NCI-H748 (cell line): ENCODE results near the gene SOX8.
"Not testable (repeated sequence)": the region's sequence is repeated elsewhere in the genome, so short reads cannot be mapped to it uniquely, and the experiment has no call there.

Experiments
- DNase-seq: peaks from one replicate; lab custom pipeline; 2025; ENCODE audit not compliant: unreplicated experiment; lab: John Stamatoyannopoulos, UW

The SOX8 gene

DNA sequence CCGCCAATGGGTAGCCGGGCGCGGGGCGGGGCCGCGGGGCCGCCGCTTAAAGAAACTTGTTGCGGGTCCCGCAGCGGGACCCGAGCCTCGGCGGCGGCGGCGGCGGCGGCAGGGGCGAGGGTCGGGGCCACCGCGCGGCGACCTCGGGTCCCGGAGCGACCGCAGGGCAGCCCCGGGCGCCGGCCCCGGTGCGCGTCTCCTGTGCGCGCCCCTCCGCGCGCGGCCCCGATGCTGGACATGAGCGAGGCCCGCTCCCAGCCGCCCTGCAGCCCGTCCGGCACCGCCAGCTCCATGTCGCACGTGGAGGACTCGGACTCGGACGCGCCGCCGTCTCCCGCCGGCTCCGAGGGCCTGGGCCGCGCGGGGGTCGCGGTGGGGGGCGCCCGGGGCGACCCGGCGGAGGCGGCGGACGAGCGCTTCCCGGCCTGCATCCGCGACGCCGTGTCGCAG, at the start of gene SOX8:
SOX8 (plus strand) TSS at position 76 of the 450 bp plus-strand sequence; CDS start at position 229, 153 bp downstream.
- DNase-seq = peak; percentile 35

DNA sequence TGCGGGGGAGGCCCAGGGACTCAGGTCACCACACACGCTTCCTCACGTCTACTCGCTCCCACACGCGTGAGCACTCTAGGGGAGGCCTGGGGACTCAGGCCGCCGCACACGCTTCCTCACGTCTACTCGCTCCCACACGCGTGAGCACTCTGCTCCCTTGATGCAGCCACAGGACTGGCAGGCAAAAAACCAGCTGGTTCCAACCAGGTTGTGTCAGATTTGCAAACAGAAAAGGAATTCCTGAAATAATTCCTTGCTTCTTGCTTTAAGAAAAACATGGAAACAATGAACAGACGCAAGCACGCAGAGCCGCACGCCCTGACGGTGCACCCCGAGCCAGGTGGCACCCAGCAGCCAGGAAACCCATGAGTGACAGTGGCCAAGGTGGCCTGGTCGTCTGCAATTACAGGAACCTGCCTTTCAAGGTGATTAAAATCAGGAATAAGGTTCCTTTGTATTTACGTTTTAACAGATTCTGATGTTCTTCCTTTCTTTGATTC, 48.7 kb upstream of the SOX8 start:
- DNase-seq = no peak

DNA sequence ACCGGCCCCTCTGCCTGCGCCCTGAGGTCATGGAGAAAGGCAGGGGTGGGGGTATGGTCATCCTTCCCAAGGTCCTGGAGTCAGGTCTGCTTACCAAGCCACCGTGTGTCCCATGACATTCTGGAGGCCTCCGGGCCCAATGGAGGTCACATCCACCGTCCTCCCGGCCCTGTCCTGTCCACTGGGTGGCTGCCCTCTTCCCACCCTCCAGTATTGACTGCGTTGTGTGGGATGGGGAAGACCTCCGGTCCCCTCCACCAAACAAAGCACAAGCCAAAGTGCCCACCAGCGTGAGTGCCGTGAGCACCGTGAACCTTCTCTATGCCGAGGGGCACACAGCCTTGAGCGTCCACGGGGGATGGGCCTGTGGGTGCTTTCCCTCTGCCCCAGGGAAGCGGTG, 48.0 kb upstream of the SOX8 start:
- no peak for DNase-seq

DNA sequence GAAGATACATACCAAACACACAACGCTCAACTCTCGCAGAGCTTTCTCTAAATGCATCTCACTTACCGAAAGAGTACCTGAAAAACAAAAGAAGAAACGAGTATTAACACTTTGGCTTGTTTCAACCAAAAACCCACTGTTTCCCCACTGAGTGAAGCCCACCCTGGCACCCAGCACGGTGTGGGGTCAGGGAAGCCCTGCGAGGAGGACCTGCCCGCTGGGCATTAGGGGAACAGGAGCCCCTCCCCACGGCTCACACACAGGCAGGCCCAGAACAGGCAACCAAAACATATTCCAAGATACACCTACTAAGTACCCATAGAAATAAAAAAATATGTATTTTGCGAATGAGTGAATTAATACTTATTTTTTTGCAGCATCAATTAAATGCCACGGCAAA, 47.4 kb upstream of the SOX8 start:
- no peak for DNase-seq

DNA sequence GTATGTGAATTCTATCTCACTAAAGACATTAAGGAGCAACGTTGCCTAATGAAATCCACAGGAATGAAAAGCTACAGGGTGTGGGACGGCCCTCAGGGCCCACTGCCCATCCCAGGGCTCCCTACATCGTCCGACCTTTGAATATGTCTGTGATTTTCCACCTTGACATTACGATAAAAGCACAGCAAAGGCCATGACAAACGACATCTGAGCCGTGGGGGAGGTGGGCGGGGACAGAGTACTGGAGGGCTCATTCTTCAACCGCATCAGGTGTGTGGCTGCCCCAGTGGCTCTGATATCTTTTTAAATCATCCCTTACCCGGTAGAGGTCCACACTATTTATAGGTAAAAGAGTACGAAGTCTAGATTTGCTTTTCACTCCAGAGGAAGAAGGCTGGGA, 45.9 kb upstream of the SOX8 start:
- no peak for DNase-seq

DNA sequence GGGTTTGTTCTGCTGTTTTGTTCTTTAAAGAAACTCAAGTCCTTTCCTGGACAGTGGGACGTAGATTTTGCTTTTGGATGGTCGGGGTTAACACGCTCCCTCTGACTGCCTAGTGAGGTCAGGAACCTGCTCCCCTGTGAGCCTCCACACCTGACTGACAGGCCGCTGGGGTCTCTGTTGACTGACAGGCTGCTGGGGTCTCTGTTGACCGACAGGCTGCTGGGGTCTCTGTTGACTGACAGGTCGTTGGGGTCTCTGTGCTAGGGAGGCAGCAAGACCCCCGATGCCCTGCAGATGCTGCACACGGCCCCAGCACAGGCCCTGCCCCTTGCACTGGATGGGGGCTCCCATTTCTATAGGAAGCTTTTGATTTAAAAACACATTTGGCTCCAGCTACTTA, 44.3 kb upstream of the SOX8 start:
- no peak for DNase-seq

DNA sequence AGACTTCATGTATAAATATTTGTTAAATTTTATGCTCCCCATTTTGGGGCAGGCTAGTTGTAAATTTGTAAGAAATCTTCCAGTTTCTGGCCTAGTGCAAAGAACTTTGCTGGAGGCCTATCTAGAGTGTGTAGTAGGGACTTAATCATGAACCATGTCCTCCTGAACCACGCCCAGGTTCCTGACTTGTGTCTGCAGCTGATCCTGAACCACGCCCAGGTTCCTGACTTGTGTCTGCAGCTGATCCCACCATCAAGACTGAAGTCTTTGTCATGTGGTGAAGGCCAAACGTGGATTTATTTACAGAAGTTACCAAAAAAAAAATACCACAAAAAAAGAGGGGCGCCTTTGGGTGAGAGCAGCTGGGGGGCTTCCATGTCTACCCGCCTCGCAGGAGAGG, 43.8 kb upstream of the SOX8 start:
- no peak for DNase-seq

DNA sequence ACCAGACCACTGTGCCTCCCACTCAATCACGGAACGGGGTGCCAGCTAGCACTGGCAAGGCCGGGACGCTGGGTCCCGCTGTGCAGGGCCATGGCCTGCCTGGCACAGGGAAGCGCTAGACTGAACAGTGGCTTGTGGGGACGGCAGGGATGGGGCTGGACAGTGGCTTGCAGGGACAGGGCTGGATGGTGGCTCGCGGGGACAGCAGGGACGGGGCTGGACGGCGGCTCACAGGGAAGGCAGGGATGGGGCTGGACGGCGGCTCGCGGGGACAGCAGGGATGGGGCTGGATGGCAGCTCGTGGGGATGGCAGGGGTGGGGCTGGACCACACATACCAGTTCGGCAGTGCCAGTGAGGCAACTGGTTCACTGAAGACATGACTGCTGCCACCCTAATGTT, 43.4 kb upstream of the SOX8 start:
- DNase-seq = no peak

DNA sequence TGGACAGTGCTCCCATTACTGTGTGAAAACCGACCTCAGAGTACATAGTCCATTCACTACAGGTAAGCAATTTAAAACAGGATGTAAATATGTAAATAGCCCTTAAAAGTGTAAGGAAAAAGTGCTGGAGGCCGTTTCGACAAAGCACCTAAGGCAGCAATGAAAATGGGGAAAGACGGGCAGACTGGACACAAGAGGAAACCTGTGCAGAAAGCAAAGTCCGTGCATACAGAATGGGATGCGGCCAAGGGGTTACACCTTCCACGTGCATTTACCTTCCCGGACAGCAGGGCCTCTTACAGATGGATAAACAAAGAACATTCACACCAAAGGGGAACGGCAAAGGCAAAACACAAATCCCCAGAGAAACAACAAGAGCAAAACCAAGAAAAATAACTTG, 42.8 kb upstream of the SOX8 start:
- DNase-seq = no peak

DNA sequence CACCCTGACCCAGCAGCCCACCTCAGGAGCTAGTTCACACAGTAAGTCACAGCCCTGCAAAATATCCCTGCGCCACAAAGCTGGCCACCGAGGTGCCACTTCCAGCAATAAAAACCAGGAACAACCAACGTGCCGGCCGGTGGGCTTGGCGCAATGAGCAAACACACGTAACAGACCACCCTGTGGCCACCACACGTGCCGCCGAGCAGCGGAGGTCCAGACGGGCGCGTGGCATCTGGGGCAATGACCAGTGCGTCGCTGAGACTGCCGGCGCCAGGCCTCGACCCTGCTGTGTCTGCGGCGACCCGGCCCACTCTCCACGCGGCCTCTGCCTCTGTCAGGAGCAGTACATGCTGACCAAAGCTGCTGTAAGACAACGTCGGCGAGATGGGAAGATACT, 42.3 kb upstream of the SOX8 start:
- no peak for DNase-seq

DNA sequence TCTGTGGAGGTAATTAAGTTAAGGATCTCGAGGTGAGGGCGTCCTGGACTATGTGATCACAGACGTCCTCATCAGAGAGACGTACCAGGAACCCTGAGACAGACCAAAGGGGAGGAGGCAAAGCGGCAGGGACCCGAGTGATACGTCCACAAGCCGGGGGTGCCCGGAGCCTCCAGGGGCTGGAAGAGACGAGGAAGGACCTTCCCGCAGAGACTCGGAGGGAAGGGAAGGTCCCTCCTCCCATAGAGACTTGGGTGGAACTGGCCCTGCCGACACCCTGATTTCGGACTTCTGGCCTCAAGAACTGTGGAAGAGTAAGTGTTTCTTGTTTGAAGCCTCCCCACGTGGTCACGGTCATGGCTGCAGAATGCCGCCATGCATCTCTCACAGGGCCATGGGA, 41.6 kb upstream of the SOX8 start:
- DNase-seq = no peak

DNA sequence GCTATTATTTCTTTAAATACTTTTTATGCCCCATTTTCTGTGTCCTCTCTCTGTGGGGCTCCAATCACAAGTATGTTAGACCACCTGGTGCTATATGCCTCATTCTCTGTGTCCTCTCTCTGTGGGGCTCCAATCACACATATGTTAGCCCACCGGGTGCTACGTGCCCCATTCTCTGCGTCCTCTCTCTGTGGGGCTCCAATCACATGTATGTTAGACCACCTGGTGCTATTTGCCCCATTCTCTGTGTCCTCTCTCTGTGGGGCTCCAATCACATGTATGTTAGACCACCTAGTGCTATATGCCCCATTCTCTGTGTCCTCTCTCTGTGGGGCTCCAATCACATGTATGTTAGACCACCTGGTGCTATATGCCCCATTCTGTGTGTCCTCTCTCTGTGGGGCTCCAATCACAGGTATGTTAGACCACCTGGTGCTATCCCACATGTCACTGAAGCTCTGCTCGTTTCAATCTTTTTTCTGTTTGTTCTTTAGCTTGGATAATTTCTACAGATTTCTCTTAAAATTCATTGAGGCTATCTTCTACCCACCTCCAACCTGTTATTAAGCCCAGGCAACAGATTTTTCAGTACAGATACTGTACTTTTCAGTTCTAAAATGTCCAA, 39.0 kb upstream of the SOX8 start:
- DNase-seq = no peak

DNA sequence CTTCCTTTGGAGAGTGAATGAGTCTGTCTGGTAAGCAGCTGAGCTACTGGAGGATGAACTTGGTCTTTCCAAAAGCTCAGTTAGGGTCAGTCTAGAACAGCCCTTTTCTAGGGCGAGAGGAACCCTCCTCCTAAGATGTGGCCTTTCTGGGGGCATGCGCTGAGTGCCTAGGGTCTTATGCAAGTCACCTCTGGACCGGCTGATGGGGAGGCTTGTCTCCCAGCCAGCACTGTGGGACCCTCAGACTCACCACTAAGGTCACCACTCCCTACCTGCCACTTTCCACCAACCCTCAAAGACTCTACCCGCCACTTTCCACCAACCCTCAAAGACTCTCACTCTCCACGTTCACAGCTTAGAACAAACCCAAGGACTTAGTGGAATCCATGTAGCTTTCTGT, 37.6 kb upstream of the SOX8 start:
- no peak for DNase-seq

DNA sequence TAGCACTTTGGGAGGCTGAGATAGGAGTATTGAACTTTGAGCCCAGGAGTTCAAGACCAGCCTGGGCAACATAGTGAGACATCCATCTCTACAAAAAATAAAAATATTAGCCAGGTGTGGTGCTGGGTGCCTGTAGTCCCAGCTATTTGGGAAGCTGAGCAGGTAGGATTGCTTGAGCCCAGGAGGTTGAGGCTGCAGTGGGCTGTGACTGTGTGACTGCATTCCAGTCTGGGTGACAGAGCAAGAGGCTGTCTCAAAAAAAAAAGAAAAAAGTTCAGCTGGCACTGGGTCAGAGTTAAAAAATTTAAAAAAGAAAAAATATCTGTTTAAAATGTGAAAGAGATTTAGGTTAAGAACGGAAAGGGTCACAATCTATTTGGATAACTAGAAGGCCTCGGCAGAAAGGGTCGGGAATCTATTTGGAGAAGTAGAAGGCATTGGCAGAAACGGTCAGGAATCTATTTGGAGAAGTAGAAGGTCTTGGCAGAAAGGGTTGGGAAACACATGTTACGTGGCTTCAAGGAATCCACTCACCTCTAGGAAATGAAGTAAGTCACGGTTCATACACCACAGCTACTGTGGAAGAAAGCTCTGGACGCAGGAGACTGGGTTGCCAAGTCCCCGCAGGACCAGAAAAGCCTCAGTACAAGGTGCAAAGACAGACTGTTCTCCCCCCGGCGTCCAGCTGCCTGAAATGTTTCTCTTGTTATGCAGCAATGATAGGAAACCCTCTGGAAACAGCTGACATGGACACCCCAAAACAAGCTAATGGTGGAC, 36.1 kb upstream of the SOX8 start:
- no peak for DNase-seq

DNA sequence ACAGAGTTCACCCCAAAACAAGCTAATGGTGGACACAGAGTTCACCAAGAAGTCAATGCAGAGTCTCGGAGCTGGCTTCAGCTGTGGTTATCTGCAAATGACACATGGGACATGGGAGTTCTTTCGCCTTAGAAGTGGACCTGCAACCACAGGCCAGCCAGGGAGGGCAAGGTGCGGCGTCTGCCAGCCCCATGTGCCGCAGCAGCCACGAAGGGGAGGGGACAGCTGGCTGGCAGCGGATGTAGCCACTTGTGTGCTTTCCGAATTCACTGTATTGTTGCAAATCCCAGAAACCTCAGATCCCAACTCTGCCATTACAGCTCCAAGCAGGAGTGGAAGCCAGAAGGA, 35.5 kb upstream of the SOX8 start:
- no peak for DNase-seq

DNA sequence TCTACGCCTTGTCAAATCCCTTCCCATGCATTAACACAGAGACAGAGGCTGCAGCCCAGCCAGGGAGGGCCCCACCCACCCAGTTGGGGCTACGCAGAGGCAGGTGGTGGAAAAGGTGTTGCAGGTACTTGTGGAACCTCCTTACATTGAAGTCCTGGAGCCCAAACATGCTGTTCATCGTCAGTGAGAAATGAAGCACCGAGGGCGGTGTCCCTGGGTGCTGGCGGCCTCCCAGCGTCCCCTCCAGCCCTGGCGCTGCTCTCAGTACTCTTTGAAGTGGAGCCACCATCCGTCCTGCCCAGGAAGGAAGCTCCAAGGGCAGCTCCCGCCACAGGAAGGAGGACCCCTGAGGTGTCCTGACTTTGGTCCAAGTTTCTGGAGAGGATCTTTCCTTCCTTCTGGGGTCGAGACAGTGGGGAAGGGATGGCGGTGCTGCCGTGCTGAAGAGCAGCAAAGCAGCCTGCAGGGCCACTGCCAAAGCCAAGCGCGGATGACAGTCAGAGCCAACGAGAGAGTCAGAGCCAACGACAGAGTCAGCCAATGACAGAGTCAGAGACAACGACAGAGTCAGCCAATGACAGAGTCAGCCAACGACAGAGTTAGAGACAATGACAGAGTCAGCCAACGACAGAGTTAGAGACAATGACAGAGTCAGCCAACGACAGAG, 34.2 kb upstream of the SOX8 start:
- no peak for DNase-seq

DNA sequence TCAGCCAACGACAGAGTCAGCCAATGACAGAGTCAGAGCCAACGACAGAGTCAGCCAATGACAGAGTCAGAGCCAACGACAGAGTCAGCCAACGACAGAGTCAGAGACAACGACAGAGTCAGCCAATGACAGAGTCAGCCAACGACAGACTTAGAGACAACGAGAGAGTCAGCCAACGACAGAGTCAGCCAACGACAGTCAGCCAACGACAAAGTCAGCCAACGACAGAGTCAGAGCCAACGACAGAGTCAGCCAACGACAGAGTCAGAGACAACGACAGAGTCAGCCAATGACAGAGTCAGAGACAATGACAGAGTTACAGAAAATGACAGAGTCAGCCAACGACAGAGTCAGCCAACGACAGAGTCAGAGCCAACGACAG, 33.7 kb upstream of the SOX8 start:
- not testable (repeated sequence) for DNase-seq

DNA sequence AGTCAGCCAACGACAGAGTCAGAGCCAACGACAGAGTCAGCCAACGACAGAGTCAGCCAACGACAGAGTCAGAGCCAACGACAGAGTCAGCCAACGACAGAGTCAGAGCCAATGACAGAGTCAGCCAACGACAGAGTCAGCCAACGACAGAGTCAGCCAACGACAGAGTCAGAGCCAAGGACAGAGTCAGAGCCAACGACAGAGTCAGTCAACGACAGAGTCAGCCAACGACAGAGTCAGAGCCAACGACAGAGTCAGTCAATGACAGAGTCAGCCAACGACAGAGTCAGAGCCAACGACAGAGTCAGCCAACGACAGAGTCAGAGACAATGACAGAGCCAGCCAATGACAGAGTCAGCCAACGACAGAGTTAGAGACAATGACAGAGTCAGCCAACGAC, 32.8 kb upstream of the SOX8 start:
- not testable (repeated sequence) for DNase-seq

DNA sequence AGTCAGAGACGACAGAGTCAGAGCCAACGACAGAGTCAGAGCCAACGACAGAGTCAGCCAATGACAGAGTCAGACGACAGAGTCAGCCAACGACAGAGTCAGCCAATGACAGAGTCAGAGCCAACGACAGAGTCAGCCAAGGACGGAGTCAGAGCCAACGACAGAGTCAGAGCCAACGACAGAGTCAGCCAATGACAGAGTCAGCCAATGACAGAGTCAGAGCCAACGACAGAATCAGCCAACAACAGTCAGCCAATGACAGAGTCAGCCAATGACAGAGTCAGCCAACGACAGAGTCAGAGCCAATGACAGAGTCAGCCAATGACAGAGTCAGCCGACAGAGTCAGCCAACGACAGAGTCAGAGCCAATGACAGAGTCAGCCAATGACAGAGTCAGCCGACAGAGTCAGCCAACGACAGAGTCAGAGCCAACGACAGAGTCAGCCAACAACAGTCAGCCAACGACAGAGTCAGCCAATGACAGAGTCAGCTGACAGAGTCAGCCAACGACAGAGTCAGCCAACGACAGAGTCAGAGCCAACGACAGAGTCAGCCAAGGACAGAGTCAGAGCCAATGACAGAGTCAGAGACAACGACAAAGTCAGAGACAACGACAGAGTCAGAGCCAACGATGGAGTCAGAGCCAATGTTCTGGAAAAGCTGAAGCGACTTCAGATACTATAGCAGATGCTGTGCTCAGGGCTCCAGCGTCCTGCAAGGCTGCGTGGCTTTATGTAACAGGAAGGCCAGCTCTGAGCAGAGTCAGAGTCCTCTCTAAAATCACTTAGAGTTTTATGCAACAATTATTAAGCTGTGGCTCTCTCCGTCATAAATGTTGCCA, 30.6 kb upstream of the SOX8 start:
- not testable (repeated sequence) for DNase-seq

DNA sequence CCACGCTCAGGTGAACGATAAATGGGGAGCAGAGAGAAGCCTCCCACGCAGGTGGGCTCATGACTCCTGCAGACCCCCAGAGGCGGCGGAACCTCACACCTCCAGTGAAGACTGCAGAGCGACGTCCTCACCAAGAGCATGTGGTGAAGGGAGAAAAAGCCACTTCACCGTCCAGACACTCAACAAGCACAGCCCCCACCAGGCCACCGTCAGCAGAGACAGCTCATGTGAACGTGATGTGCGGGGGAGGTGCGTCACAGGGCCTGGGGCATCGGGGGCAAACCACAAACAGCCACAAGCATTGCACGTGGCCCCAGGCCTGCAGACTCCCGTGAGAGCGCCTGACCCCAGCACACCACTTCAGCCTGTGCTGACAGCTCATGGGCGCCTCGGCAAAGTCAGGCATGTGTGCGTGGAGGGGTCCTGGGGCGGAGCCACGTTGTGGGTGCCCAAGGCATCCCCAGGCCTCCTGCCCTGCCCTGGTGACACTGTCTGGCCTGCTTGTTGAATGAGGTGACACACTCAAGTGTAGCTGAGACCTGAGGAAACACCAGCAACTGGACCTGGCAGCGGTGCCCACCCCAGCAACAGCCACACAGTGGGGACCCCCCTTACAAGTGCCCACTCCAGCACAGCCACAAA, 29.8 kb upstream of the SOX8 start:
- no peak for DNase-seq

DNA sequence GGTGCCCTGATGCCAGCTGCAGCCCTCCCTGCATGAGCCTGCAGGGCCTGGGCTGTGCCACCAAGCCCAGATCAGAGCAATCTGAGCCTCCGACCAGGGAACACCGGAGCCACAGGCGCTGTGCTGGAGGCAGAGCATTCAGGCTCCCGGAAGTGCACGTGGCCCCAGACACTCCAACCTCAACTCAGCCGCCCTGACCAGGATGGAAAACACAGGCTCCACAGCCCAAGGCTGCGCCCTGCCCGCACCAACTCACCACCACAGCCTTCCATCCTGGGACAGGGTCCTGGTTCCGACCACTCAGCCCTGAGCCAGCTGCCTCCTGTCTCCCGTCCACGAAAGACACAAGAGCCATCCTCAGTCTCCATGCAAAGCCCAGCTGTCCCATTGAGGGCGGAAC, 29.2 kb upstream of the SOX8 start:
- DNase-seq = no peak
